NCI-H2107 (cell line): ENCODE results near the gene NHLRC1.
"Not testable (repeated sequence)": the region's sequence is repeated elsewhere in the genome, so short reads cannot be mapped to it uniquely, and the experiment has no call there.

Experiments
- DNase-seq: peaks from one replicate; lab custom pipeline; 2025; lab: John Stamatoyannopoulos, UW

Gene NHLRC1

GRCh38 chr6:18122128-18123093 is at the start of gene NHLRC1:
TSS of gene NHLRC1 (minus strand) at chr6:18122677. CDS start at chr6:18122606, 71 bp downstream.
- DNase-seq = peak; percentile 32

DNA sequence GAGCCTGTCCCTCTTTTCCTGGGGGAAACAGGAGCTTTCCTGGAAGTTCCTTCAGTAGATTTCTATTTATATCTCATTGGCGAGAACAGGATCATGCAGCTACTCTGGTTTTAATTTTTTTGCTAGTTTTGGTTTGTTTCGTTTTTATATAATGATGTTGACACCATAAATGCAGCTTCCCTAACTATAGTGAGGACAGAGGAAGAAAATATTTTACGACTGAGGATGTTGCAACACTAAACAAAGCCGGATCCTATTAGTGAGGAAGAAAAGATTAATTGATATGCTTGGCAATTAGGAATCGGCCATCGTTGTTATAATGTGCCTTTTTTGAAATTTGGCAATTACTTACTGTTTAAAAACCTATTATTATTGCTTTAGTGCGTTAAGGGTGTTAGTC is 49.4 kb upstream of the NHLRC1 start:
- DNase-seq = no peak

DNA sequence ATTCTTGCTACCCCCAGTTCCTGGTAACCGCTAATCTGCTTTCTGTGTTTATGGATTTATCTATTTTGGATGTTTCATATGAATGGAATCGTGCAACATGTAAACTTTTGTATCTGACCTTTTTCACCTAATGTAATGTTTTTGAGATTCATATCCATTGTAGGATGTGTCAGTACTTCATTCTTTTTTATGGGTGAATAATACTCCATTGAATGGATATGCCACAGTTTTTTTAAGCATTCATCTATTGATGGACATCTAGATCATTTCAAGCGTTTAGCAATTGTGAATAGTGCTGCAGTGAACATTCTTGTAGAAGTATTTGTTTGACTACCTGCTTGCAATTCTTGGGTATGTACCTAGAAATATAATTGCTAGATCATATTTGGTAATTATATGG is 45.8 kb upstream of the NHLRC1 start:
- no peak for DNase-seq

GRCh38 chr6:18166312-18167036 is 44.0 kb upstream of the NHLRC1 start:
- no peak for DNase-seq

- no peak for DNase-seq
Measured at GRCh38 chr6:18165751-18166150, 43.3 kb upstream of the NHLRC1 start.

GRCh38 chr6:18162401-18162800 is 39.9 kb upstream of the NHLRC1 start:
- DNase-seq = no peak

DNA sequence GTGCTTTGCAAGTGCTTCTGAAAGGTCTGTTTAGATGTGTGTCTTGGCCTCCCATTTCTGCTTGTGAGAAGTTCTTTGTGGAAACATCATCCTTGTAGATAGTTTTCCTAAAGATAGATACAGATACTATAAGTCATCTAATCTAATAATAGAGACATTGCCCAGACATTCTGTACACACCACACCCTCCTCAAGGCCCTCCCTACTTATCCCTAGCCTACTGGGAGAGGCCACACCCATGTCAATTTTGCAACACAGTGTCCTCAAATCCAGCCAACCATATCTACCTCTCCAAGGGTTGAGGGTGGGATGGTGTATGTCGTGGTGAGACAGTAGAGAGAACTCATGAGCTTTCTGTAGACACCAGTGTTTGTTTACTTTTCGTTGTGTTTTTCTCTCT is 39.0 kb upstream of the NHLRC1 start:
- DNase-seq = no peak

DNA sequence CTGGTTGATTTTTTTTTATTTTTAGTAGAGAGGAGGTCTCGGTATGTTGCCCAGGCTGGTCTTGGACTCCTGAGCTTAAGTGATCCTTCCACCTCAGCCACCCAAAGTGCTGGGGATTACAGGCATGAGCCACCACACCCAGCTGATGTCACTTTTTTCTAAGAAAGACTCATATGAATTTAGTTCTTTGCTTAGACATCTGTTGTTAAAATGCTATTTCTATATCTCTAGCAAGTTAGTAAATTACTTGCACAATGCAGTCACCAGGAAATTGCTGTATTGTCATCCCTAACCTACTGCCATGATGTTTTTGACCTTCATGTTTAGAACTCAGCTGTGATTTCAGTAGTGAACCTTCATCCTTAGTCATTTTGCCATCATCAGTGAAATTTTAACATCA is 38.4 kb upstream of the NHLRC1 start:
- no peak for DNase-seq

GRCh38 chr6:18155864-18156421 is 33.5 kb upstream of the NHLRC1 start:
- peak; percentile 7 for DNase-seq

DNA sequence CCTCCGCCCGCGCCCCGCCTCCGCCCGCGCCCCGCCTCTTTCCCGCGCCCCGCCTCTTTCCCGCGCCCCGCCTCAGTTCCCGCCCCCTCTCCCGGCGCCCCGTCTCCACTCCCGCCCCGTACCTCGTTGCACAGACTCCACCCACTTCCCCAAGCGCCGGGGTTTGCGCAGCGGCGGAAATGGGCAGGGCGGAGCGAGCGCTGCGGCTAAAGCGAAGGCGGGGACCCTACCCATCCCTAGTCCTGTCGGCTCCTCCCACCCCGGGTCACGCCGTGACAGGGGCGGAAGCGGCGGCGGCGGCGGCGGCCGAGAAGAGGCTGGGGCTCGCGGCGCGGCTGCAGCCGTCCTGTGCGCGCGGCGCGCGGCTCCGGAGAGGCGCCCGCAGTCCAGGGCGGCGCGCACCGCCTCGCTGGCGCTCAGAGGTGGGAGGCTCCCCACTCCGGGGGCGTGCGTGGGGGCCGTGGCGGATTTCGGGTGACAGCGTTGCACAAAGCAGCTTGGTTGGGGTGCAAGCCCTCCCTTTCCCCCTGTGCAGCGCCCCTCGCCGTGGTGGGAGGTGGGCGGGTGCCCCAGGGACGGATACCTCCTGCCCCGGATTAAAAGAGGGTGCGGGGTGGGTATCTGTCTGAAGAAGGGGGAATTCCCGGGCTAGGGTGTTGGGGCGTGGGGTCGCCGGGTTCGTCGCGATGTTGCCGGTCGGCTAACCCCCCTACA is 32.8 kb upstream of the NHLRC1 start, which contains the start of gene KDM1B:
TSS of gene KDM1B (plus strand) at position 273 of the 714 bp plus-strand sequence. CDS start 4,474 bp downstream, outside the sequence.
- DNase-seq = peak; percentile 83

DNA sequence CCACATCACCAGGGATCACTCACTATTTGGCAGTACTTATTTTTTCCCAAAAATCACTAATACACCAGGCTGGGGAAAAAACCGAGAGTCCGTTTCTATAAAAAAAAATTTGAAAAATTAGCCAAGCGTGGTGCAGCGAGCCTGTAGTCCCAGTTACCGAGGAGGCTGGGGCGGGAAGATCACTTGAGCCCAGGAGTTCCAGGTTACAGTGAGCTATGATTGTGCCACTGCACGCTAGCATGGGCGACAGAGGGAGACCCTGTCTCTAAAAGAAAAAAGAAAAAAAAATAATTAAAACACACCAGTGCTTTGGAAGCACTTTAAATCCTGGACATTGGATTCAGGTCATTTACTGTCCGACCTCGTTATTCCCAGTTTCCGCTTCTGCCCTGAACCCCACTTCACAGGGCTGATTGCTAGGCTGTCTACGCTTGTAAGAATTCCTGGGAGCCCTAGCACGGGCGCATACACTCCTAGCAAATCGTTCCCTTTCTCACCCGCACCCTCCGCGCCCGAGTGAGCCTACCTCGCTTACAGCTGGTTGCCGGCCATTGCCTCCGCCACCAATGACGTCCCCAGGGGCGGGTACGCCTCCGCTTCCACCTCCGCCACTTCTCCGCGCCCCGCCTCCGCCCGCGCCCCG is 32.2 kb upstream of the NHLRC1 start, which contains the start of gene TPMT:
TSS of gene TPMT (minus strand) at position 571 of the 643 bp plus-strand sequence. CDS start 5,950 bp downstream, outside the sequence.
- DNase-seq = no peak

- no peak for DNase-seq
Measured at GRCh38 chr6:18153311-18153703, 30.8 kb upstream of the NHLRC1 start.

- DNase-seq = no peak
Measured at GRCh38 chr6:18151801-18152200, 29.3 kb upstream of the NHLRC1 start.

- DNase-seq = not testable (repeated sequence)
Measured at GRCh38 chr6:18151391-18151790, 28.9 kb upstream of the NHLRC1 start.

DNA sequence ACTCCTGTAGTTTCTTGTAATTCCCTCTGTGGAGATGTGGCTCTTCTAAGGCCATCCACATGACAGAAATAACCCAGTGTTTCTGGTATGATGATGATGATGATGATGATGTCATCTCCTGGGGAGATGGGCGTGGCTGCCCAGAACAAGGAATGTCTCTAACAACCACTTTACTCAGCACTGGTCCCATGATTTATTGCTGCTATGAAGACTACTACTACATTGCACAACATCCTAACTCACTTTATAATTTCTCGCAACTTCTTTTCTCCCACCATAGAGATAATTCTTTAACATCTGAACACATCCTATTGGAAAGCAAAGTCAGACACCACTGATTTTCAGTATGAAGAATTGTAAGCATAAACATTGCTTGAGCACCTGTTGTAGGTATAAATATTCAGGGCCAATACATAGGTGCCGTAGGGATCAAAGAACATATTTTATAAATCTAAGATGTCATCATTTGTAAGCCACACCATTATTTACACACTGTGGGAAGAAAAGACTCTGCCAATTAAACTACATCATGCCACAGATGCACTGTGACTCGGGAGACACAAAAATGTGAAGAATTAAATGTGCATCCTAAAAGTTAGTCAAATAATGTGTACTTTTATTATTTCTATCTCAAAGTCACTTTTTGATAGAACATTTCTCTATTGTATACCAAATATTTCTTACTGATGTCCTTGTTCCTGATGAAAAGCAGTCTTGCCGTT is 26.0 kb upstream of the NHLRC1 start:
- DNase-seq = no peak

- no peak for DNase-seq
Measured at GRCh38 chr6:18147616-18148015, 25.1 kb upstream of the NHLRC1 start.

DNA sequence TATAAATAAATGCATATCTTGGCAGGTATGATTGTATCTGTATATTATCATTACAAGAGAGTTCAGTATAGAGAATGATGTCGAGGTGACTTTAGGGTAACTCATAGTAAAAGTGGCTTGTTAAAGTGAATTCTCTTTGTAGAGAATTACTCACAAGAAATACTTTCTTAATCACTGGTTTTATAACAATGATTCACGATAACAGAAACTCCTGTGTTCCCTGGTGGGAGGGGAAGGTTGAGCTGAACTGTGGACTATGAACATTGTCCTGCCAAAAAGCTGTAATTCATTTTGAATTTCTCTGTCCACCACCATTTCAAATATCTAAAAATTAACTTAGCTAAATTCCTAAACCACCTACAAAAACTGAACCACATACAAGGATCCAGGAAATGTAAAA is 24.7 kb upstream of the NHLRC1 start:
- no peak for DNase-seq

DNA sequence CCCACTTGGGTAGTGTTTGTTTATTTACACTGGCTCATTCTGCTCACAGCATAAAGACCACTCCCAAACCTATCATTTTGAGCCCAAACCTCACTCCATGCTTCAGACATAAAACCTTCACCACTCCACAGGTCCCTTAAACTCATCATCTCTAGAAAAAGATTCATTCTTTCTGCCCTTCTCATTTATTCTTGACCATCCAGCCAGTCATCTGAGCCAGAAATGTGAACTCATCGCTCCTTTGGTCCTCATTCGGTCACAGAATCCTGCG is 20.0 kb upstream of the NHLRC1 start:
- DNase-seq = no peak

DNA sequence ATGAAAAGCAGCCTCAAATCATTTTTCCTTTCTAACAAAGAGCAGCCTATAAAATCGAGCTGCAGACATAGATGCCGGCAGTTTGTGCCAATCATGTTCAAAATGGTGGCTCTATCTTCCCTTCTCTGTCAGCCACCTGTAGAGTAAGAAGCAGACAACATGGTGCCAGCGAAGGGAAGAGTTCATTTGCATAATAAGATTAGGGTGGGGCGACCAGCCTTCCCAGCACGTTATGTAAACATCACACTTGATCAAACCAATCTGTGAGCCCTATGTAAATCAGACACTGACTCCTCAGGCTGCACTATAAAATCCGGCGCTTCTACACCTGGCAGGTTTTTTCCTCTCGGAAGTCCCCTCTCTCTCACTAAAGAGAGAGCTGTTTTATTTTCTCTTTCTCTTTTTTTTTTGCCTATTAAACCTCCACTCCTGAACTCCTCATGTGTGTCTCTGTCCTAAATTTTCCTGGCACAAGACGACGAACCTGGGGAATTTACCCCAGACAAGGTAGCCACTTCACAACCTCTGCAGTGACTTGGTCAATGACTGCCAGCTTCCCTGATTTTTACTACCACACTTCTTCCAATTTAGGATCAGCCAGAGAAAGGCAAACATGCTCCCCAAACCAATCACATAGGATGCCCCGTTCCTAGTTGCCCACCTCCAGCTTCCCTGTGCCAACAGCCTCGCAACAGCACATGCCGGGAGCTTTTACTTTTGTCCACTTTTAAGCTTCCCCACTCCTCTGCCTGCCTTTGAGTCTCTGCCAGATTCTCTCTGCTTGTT is 19.5 kb upstream of the NHLRC1 start:
- no peak for DNase-seq
